Upper lobe of left lung (tissue), 4 donors: ENCODE measurements around the gene CYSTM1.

Experiments used
- CTCF ChIP-seq, 6 experiments: fragments of 450-650 bp in 4 of 6; fragments of 200-600 bp in 2 of 6; sonication (generic) in 2 of 6; IDR thresholded peaks; one replicate each; pipeline ENCODE4 v1.5.1; 2016 to 2019; ENCODE audit warnings: antibody characterized with exemption in 6 of 6
- EP300 ChIP-seq, 4 donors: sonication (generic); formaldehyde crosslinking; IDR thresholded peaks; one replicate each; pipeline ENCODE4 v1.5.1; 2017; ENCODE audit warnings: antibody characterized with exemption in 4 of 4, control low read depth in 2 of 4
- POLR2A ChIP-seq, 4 donors: fragments of 450-650 bp; IDR thresholded peaks; one replicate each; pipeline ENCODE4 v1.5.1; 2016 to 2017; ENCODE audit warnings: antibody characterized with exemption in 4 of 4, mild to moderate bottlenecking in 2 of 4
- POLR2AphosphoS5 ChIP-seq, 2 donors: sonication (generic); formaldehyde crosslinking; IDR thresholded peaks; one replicate each; pipeline ENCODE4 v1.5.1; 2017; ENCODE audit warnings: antibody characterized with exemption in 2 of 2

GRCh38 chr5:140258873-140259272 lies 83.9 kb downstream of the CYSTM1 start:
- TF ChIP-seq CTCF (IDR thresholded peaks at IDR 0.05) (no peak), POLR2AphosphoS5 (IDR thresholded peaks at IDR 0.05) (no peak), POLR2A (IDR thresholded peaks at IDR 0.05) (no peak), EP300 (IDR thresholded peaks at IDR 0.05) (no peak)
